AG09309 (cell line): ENCODE results near the gene SLC24A3.

Experiments
- DNase-seq: peaks from one replicate; pipeline ENCODE4 v3.0.0-alpha.2; 2010; ENCODE audit warnings: low read depth
- H3K4me3 ChIP-seq: 2 replicates; pipeline ENCODE4 v1.5.1; 2011; ENCODE audit warnings: mild to moderate bottlenecking, low read depth, low read length, moderate library complexity; ENCODE audit not compliant: control insufficient read depth
- TF ChIP-seq, protein P1 (sequence below): IDR thresholded peaks from 2 replicates; pipeline ENCODE4 v1.5.1; 2011; ENCODE audit warnings: mild to moderate bottlenecking, low read depth, low read length, inconsistent platforms; ENCODE audit not compliant: insufficient read depth, control insufficient read depth; ENCODE audit errors: missing control alignments

SLC24A3 gene

DNA sequence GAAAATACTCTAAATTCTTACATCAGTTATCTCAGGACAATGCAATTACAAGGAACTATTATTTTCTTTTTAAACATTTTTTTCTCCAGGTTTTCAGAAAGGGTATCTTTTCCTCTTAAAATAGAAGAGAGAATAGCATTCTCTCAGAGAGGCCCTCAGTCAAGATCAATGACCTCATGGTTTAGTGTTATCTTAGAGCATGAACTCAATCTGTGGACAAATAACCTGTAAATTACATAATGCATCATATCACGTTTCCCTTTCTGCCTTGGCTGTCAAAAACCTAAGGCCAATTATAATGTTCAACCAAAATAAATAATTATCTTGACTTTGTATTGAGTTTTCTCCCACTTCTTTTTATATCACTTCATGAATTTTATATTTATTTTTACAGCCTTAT is 202.2 kb downstream of the SLC24A3 start:
- H3K4me3 ChIP-seq = no peak overlapping the region
- TF ChIP-seq, protein P1, sequence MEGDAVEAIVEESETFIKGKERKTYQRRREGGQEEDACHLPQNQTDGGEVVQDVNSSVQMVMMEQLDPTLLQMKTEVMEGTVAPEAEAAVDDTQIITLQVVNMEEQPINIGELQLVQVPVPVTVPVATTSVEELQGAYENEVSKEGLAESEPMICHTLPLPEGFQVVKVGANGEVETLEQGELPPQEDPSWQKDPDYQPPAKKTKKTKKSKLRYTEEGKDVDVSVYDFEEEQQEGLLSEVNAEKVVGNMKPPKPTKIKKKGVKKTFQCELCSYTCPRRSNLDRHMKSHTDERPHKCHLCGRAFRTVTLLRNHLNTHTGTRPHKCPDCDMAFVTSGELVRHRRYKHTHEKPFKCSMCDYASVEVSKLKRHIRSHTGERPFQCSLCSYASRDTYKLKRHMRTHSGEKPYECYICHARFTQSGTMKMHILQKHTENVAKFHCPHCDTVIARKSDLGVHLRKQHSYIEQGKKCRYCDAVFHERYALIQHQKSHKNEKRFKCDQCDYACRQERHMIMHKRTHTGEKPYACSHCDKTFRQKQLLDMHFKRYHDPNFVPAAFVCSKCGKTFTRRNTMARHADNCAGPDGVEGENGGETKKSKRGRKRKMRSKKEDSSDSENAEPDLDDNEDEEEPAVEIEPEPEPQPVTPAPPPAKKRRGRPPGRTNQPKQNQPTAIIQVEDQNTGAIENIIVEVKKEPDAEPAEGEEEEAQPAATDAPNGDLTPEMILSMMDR = no peak

DNA sequence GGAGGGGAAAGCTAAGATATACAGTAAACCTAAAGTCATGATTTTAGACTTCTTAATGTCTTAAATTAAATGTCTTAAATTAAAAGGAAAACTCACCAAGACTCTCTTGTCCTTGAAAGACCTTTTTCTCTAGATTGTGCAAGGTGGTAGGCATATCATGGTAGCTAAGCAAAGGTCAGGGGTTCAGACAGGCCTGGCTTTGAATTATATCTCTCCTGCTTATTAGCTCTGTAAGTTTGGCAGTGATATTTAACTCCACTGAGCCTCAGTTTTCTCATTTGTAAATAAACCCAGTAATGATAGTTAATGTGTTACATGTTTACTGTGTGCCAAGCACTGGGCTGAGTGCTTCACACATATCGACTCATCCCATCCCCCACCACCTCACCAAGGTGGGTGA is 203.3 kb downstream of the SLC24A3 start:
- no peak overlapping the region for H3K4me3 ChIP-seq
- TF ChIP-seq, protein P1 = no peak
- DNase-seq = no peak

More for the DNA sequence above, 202.2 kb downstream of the SLC24A3 start:
- DNase-seq = no peak

DNA sequence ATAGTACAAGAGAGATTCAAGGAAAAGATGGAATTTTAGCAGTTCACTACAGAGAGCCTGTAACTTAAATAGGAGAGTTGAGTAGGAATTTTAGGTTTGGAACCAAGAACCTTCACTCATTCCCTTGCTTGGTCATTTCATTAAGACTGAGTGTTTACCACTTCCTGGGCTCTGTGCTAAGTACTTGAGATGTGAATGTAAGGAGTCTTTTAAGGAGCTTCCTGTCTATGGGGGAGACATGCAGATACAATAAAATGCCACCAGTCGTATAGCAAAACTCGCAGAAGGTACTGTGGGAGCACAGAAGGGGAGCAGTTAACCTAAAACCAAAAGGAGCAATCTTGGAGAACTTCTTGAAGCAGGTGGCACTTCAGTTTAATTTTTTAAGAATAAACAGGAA is 204.2 kb downstream of the SLC24A3 start:
- TF ChIP-seq, protein P1 = no peak
- DNase-seq = no peak
- H3K4me3 ChIP-seq = no peak overlapping the region

DNA sequence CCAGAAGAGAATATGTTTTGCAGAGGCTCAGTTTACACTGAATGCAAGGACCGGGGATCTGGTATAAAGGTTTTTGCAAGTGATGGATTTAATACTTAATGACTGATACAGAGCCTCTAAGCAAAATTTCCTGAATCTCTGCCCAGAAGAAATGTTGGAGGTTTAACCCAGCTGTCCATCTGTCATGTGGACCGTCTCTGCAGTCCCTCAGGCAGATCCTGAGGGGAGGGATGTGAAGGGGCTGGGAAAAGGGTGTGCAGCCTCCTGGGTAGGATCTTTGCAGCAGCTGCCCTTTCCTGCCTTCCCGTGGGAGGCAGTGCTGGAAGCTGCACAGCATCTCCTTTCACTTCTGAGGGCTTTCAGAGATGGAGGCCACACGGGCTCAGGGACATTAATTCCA is 207.0 kb downstream of the SLC24A3 start:
- TF ChIP-seq, protein P1 = no peak
- H3K4me3 ChIP-seq = no peak overlapping the region
- no peak for DNase-seq

DNA sequence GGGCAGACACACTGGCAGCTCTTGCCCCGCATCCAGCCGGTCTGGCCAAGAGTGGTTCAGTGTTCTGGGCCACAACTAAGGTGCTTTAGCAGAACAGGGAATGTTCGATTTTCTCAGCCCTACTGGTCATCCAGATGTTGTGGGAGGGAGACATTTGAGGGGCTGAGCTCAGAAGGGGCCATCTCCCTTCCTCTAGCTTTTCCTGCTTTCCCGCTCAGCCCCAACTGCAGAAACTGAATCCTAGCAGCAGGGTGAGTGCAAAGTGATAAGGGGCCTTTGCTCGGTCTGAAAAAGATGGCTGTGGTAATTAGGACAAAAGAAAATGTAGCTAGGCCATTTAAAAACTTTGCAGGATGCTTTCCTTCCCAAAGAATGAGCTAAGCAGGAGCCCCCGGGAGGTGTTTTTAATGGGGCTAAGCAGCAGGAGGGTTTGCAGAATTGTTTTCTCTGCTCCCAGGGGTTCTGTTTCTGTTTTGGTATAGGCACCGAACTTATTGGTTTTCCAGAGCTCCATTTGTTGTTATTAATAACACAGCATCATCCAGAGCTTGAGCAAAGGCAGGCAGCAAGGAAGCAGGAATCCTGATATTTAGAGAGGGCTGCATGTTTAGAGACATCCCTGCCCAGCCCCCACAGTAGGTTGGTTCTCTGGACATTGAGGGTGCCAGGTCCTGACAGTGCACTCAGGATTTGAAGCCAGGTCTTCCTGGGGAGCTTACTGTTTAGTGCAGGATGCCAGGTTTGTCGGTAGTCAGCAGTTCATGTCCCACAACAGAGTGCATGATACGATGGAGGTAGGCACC is 210.9 kb downstream of the SLC24A3 start:
- no peak overlapping the region for H3K4me3 ChIP-seq
- TF ChIP-seq, protein P1 = no peak
- no peak for DNase-seq

DNA sequence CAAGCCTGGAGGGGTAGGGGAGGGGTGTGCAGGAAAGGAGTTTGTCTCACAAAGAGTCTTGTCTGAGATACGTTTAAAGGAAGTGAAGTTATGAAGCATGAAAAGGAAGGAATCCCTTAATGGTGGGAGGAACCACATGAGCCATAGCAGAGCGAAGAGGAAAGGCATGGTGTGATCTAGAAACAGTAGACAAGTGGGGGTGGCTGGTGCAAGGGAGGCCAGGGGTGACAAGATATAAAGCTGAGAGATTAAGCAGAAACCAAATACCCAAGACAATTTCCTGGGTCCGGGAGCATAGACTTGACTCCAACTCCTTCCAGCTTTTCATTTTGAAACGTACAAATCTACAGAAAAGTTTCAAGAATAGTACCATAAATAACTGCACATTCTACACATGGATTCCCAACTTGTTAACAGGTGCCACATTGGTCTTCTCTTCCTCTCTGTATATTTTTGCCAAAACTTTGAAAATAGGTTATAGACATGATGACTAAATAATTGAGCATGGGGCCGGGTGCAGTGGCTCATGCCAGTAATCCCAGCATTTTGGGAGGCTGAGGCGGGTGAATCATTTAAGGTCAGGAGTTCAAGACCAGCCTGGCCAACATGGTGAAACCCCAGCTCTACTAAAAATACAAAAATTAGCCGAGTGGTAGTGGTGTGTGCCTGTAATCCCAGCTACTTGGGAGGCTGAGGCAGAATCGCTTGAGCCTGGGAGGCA is 211.6 kb downstream of the SLC24A3 start:
- DNase-seq = no peak
- H3K4me3 ChIP-seq = no peak overlapping the region
- TF ChIP-seq, protein P1 = no peak

DNA sequence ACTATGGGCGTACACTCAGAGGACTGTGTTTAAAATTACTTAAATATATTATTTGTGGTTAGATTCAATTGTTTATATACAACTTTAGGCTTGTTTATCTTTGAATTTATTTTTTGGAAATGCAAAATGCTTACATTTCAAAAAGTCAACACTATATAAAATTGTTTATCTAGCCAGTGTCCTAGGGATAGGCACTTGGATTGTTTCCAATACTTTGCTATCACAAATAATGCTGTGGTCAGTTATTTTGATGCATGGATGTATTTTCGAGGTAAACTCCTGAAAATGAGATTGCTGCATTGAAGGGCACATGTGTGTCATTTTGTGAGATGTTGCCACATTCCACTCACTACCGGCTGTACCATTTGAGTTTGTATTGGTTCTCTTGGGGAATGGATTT is 213.9 kb downstream of the SLC24A3 start:
- H3K4me3 ChIP-seq = no peak overlapping the region
- TF ChIP-seq, protein P1 = no peak
- DNase-seq = no peak
